Nephron (organoid): ENCODE results near the gene LUZP4.
A peak's percentile ranks its signal among the peaks of the same experiment; 100 is the strongest.

Experiments
- H3K27ac Mint-ChIP-seq, 3 experiments: 2 replicates each; pipeline ENCODE4 v1.8.0; 2020; ENCODE audit warnings: mixed read lengths in 3 of 3, mild to moderate bottlenecking in 2 of 3, moderate library complexity in 1 of 3
- H3K27me3 Mint-ChIP-seq: 2 replicates; pipeline ENCODE4 v1.8.0; 2021; ENCODE audit warnings: low read depth, mild to moderate bottlenecking, moderate library complexity, mixed read lengths
- H3K36me3 Mint-ChIP-seq: 2 replicates; pipeline ENCODE4 v1.8.0; 2020; ENCODE audit warnings: low read depth, mixed read lengths
- H3K4me1 Mint-ChIP-seq: 2 replicates; pipeline ENCODE4 v1.8.0; 2020; ENCODE audit warnings: mixed read lengths
- H3K4me3 Mint-ChIP-seq, 3 experiments: 2 replicates each; pipeline ENCODE4 v1.8.0; 2020; ENCODE audit warnings: mild to moderate bottlenecking in 3 of 3, mixed read lengths in 3 of 3, moderate library complexity in 2 of 3
- H3K9me3 Mint-ChIP-seq: 2 replicates; pipeline ENCODE4 v1.8.0; 2020; ENCODE audit warnings: mixed read lengths
- TF ChIP-seq, protein P1 (sequence below), 3 experiments: fragments of 200-600 bp; sonication (generic); IDR thresholded peaks; one replicate each; pipeline ENCODE4 v1.5.0; 2021; ENCODE audit warnings: antibody characterized with exemption in 3 of 3; ENCODE audit not compliant: unreplicated experiment in 3 of 3

The LUZP4 gene

DNA sequence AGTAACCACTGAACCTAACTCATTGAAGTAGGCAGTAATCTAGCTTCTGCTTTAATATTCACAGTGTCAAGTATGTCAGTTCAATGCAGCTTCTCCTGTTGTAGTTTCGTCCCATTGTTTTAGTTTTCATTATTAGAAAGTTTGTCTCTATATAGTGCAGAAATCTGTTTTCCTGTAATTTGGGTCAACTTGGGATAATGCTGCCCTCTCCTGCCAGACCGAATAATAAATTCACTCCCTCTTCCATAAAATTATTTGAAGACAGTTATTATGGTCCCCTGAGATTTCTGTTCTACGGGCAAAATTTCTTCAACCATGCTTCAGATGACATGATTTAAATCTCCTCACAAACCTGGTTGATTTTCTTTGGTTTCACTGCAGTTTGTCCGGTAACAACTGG lies 4.6 kb upstream of the LUZP4 start:
- peaks cover 7% of the 10 kb centered on the region for H3K4me1 Mint-ChIP-seq
- H3K4me3 Mint-ChIP-seq, result no peak overlapping the region
- no peaks in the 10 kb centered on the region for H3K36me3 Mint-ChIP-seq
- H3K9me3 Mint-ChIP-seq, result peaks cover 4% of the 10 kb centered on the region
- peak overlapping the region in 2 of 3 experiments; percentile 7 to 25 for H3K27ac Mint-ChIP-seq
- H3K27me3 Mint-ChIP-seq, result no peaks in the 10 kb centered on the region
- TF ChIP-seq, protein P1, sequence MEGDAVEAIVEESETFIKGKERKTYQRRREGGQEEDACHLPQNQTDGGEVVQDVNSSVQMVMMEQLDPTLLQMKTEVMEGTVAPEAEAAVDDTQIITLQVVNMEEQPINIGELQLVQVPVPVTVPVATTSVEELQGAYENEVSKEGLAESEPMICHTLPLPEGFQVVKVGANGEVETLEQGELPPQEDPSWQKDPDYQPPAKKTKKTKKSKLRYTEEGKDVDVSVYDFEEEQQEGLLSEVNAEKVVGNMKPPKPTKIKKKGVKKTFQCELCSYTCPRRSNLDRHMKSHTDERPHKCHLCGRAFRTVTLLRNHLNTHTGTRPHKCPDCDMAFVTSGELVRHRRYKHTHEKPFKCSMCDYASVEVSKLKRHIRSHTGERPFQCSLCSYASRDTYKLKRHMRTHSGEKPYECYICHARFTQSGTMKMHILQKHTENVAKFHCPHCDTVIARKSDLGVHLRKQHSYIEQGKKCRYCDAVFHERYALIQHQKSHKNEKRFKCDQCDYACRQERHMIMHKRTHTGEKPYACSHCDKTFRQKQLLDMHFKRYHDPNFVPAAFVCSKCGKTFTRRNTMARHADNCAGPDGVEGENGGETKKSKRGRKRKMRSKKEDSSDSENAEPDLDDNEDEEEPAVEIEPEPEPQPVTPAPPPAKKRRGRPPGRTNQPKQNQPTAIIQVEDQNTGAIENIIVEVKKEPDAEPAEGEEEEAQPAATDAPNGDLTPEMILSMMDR (IDR thresholded peaks at IDR 0.05; ENCODE audit: unreplicated experiment in 3 of 3), result peak; percentile 20 to 32 (median 27)

DNA sequence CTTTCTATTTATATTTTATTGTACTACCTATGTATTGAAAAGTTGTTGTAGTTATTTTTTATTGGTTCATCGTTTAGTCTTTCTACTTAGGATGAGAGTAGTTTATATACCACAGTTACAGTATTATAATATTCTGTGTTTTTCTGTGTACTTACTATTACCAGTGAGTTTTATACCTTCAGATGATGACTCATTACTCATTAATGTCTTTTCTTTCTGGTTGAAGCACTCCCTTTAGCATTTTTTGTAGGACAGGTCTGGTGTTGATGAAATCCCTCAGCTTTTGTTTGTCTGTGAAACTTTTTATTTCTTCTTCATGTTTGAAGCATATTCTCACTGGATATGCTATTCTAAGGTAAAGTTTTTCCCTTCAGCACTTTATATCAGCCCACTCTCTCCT lies 7.7 kb downstream of the LUZP4 start:
- Mint-ChIP-seq H3K27ac (no peak overlapping the region), H3K36me3 (no peaks in the 10 kb centered on the region), H3K9me3 (no peaks in the 10 kb centered on the region), H3K4me1 (no peaks in the 10 kb centered on the region), H3K27me3 (no peaks in the 10 kb centered on the region), H3K4me3 (no peak overlapping the region)
- TF ChIP-seq, protein P1 (IDR thresholded peaks at IDR 0.05; ENCODE audit: unreplicated experiment in 3 of 3), result no peak

DNA sequence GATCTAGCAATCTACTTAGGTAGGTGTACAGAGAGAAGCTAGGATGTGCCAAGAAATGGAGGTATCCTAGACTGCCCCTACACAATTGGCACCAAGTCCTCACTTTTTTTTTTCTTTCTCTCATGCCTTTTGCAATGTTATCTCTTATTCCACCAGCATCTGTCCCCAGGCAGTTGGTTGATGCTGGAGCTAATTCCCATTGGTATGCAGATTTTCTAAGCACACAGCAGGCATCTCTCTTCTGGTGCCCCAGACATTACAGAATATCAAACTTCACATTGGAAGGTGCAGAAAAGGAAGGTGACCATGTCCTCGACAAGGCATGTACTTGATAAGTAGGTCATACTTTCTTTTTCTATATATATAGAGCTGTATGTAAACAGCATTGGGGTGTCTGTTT lies 21.6 kb downstream of the LUZP4 start:
- no peaks in the 10 kb centered on the region for H3K27me3 Mint-ChIP-seq
- H3K4me3 Mint-ChIP-seq, result no peak overlapping the region
- TF ChIP-seq, protein P1 (IDR thresholded peaks at IDR 0.05; ENCODE audit: unreplicated experiment in 3 of 3), result no peak
- H3K9me3 Mint-ChIP-seq, result peaks cover 6% of the 10 kb centered on the region
- peaks cover 4% of the 10 kb centered on the region for H3K4me1 Mint-ChIP-seq
- no peak overlapping the region for H3K27ac Mint-ChIP-seq
- no peaks in the 10 kb centered on the region for H3K36me3 Mint-ChIP-seq

DNA sequence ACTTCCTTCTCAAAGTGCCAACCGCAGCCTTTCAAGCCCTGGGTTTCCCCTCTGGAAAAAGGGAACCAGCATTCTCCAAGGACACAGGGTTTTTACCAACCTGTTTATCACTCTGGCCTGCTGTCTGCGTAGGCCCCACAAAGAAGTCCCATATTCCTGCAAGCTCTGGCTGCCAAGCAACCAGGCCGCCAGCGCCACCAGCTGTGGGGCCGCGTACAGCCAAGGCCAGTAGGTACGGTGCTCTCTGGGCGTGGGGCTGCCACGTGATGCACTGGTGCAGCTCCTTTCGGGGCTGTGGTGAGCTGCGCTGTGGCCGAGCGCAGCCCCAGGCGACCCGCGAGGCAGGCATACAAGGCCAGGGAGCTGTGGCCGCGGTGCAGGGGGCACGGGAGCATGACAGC lies 22.1 kb downstream of the LUZP4 start:
- TF ChIP-seq, protein P1 (IDR thresholded peaks at IDR 0.05; ENCODE audit: unreplicated experiment in 3 of 3), result peak in 1 of 3 experiments; percentile 37
- peaks cover 4% of the 10 kb centered on the region for H3K4me1 Mint-ChIP-seq
- H3K27me3 Mint-ChIP-seq, result no peaks in the 10 kb centered on the region
- peaks cover 9% of the 10 kb centered on the region for H3K9me3 Mint-ChIP-seq
- H3K4me3 Mint-ChIP-seq, result no peak overlapping the region
- no peaks in the 10 kb centered on the region for H3K36me3 Mint-ChIP-seq
- no peak overlapping the region for H3K27ac Mint-ChIP-seq

DNA sequence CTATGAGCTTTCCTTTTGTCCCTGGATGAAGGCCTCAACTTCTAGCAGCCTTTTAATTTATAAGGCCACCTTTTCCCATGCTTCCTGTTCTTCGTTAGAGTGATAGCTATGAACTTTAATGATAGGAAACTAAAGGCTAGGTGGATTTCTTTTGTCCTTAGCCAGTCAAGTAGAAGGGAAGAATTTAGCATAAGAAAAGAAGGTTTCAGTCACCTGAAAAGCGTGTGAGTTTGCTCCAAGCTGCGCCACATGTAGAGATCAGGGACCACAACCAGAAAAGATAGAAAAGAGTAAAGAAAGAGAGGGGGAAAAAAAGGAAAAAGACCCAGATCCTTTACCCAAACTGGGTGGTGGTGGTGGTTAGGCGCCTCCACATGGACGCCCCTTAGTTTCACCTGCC lies 28.6 kb downstream of the LUZP4 start:
- TF ChIP-seq, protein P1 (IDR thresholded peaks at IDR 0.05; ENCODE audit: unreplicated experiment in 3 of 3), result no peak
- Mint-ChIP-seq H3K36me3 (no peaks in the 10 kb centered on the region), H3K27me3 (peaks cover 3% of the 10 kb centered on the region), H3K4me1 (peaks cover 11% of the 10 kb centered on the region), H3K27ac (no peak overlapping the region), H3K9me3 (peaks cover 17% of the 10 kb centered on the region), H3K4me3 (no peak overlapping the region)

DNA sequence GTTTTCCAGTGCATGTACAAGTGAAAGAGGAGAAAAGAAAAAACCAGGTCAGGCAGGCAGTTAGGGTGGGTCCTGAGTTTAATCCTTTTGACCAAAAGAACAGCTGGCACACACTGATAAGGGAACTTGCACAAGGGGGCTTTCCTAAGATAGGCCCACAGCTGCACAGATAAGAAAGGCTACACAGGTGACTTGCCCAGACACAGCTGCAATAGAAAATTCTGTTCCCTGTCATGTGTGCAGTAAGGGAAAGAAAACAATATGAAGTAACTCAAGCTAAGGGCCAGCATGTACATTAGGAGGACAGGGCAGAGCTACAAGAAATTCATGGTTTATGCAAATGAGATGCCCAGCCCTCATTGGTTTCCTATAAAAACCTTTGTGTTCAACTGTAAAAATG lies 32.9 kb downstream of the LUZP4 start:
- peaks cover 5% of the 10 kb centered on the region for H3K9me3 Mint-ChIP-seq
- peak overlapping the region in 2 of 3 experiments; percentile 48 to 52 for H3K27ac Mint-ChIP-seq
- TF ChIP-seq, protein P1 (IDR thresholded peaks at IDR 0.05; ENCODE audit: unreplicated experiment in 3 of 3), result no peak
- no peak overlapping the region for H3K4me3 Mint-ChIP-seq
- peaks cover 22% of the 10 kb centered on the region for H3K4me1 Mint-ChIP-seq
- H3K36me3 Mint-ChIP-seq, result no peaks in the 10 kb centered on the region
- peaks cover 3% of the 10 kb centered on the region for H3K27me3 Mint-ChIP-seq
